ENCODE data around the gene SCN11A.

The SCN11A gene

GRCh38 chr3:39096775-39097174, 45.0 kb upstream of the SCN11A start:
- no peaks in the 10 kb centered on the region for H3K4me1 ChIP-seq (ENCODE audit: low read length)
- H3K79me2 ChIP-seq (ENCODE audit: low read length): no peaks in the 10 kb centered on the region
- no peak overlapping the region for H3K9ac ChIP-seq (ENCODE audit: low read length)
- H3K27ac ChIP-seq (ENCODE audit: low read length): no peak overlapping the region
- H3K36me3 ChIP-seq (replicated peaks; ENCODE audit: low read depth, low read length): peaks cover 65% of the 10 kb centered on the region
- no peak overlapping the region for H3K4me3 ChIP-seq (ENCODE audit: low read length)
- H2AFZ ChIP-seq (ENCODE audit: low read depth, low read length): no peak overlapping the region
- H3K9me3 ChIP-seq (ENCODE audit: insufficient read depth, low read length): no peaks in the 10 kb centered on the region
- no peak overlapping the region for H3K4me2 ChIP-seq (ENCODE audit: low read length)
- TF ChIP-seq EZH2phosphoT487 (IDR thresholded peaks at IDR 0.05; ENCODE audit: low read depth) (no peak), CTCF (IDR thresholded peaks at IDR 0.05; ENCODE audit: low read depth, low read length) (no peak)
- H3K27me3 ChIP-seq (ENCODE audit: low read depth, low read length): no peaks in the 10 kb centered on the region
- H4K20me1 ChIP-seq (ENCODE audit: insufficient read depth, low read length): no peaks in the 10 kb centered on the region; the same call in 1 of the 2 replicates

DNA sequence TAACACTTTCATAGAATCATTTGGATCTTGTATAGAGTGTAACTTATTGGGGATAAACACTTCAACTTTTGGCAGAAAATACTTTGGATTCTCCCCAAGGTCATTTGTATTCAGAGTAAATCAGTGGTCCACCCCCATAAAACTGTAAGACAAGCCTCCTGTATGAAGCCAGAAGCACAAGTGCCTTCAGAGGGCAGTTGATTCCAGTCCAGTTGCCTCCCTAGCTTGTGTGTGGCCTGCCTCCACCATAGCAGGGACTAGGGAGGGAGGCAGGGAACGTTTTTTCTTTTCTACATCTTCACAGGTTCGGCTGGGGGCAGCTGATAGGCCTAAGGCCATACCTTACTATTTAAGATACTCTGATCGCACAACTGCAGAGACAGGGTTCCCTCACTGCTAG, 44.0 kb upstream of the SCN11A start:
- Histone ChIP-seq H3K4me2 (ENCODE audit: low read length) (no peak overlapping the region), H3K4me1 (ENCODE audit: low read length) (no peaks in the 10 kb centered on the region), H4K20me1 (ENCODE audit: insufficient read depth, low read length) (no peaks in the 10 kb centered on the region; the same call in 1 of the 2 replicates), H3K79me2 (ENCODE audit: low read length) (no peaks in the 10 kb centered on the region), H3K4me3 (ENCODE audit: low read length) (no peak overlapping the region), H3K36me3 (replicated peaks; ENCODE audit: low read depth, low read length) (peaks cover 68% of the 10 kb centered on the region), H3K9ac (ENCODE audit: low read length) (no peak overlapping the region), H3K27me3 (ENCODE audit: low read depth, low read length) (no peaks in the 10 kb centered on the region), H2AFZ (ENCODE audit: low read depth, low read length) (no peak overlapping the region), H3K27ac (ENCODE audit: low read length) (no peak overlapping the region), H3K9me3 (ENCODE audit: insufficient read depth, low read length) (no peaks in the 10 kb centered on the region)
- TF ChIP-seq EZH2phosphoT487 (IDR thresholded peaks at IDR 0.05; ENCODE audit: low read depth) (no peak), CTCF (IDR thresholded peaks at IDR 0.05; ENCODE audit: low read depth, low read length) (no peak)

- H3K4me1 ChIP-seq (ENCODE audit: low read length): no peaks in the 10 kb centered on the region
- H3K79me2 ChIP-seq (ENCODE audit: low read length): no peaks in the 10 kb centered on the region
- TF ChIP-seq CTCF (IDR thresholded peaks at IDR 0.05; ENCODE audit: low read depth, low read length) (no peak), EZH2phosphoT487 (IDR thresholded peaks at IDR 0.05; ENCODE audit: low read depth) (no peak)
- no peak overlapping the region for H3K27ac ChIP-seq (ENCODE audit: low read length)
- H3K9ac ChIP-seq (ENCODE audit: low read length): no peak overlapping the region
- H3K9me3 ChIP-seq (ENCODE audit: insufficient read depth, low read length): no peaks in the 10 kb centered on the region
- no peak overlapping the region for H3K4me3 ChIP-seq (ENCODE audit: low read length)
- no peaks in the 10 kb centered on the region for H3K27me3 ChIP-seq (ENCODE audit: low read depth, low read length)
- H2AFZ ChIP-seq (ENCODE audit: low read depth, low read length): no peak overlapping the region
- H3K36me3 ChIP-seq (replicated peaks; ENCODE audit: low read depth, low read length): peaks cover 68% of the 10 kb centered on the region
- no peak overlapping the region for H3K4me2 ChIP-seq (ENCODE audit: low read length)
- no peaks in the 10 kb centered on the region for H4K20me1 ChIP-seq (ENCODE audit: insufficient read depth, low read length)
These were observed 43.3 kb upstream of the SCN11A start for GRCh38 chr3:39094851-39095677.

DNA sequence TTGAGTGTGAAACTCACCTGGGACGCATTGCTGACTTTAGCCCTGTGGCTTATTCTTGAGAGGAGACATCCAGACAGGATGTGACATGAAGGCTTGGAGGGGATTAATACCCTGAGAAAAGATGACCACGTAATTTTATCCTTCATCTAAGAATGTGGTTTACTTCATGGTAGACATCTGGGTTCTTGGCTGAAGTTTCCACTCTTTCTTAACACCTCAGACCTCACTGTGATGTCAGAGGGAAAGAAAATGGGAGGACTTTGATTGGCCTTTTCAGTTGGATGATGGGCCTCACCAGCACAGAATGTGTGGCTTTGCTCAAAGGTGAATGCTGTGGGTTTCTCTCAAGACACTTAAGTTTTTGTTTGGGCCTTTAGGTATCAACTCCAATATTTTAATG, 39.2 kb upstream of the SCN11A start:
- Histone ChIP-seq H3K27ac (ENCODE audit: low read length) (no peak overlapping the region), H3K9me3 (ENCODE audit: insufficient read depth, low read length) (no peaks in the 10 kb centered on the region), H3K4me2 (ENCODE audit: low read length) (no peak overlapping the region), H3K4me1 (ENCODE audit: low read length) (peaks cover 14% of the 10 kb centered on the region), H3K79me2 (ENCODE audit: low read length) (no peaks in the 10 kb centered on the region), H2AFZ (ENCODE audit: low read depth, low read length) (no peak overlapping the region), H3K27me3 (ENCODE audit: low read depth, low read length) (no peaks in the 10 kb centered on the region), H3K36me3 (replicated peaks; ENCODE audit: low read depth, low read length) (peaks cover 56% of the 10 kb centered on the region), H3K9ac (ENCODE audit: low read length) (no peak overlapping the region), H4K20me1 (ENCODE audit: insufficient read depth, low read length) (no peaks in the 10 kb centered on the region), H3K4me3 (ENCODE audit: low read length) (no peak overlapping the region)
- no peak for TF ChIP-seq CTCF (IDR thresholded peaks at IDR 0.05; ENCODE audit: low read depth, low read length)
- TF ChIP-seq EZH2phosphoT487 (IDR thresholded peaks at IDR 0.05; ENCODE audit: low read depth): no peak
